GM12878 (cell line): ENCODE results near the gene YWHAH. TPM values are rescaled to one million over a fixed set of nuclear protein-coding genes. Genes with fewer than 3 reads are reported as not detected.

Source experiments
- ATAC-seq: fragments of 200-7000 bp; cut with Tn5 transposase; 3 replicates; pipeline ENCODE4 v1.9.1; 2020; ENCODE audit warnings: mild to moderate bottlenecking, moderate library complexity
- BruUV-seq: library from RNA; stranded (reverse); fragments of 400-500 nt; replicated peaks from 2 replicates; lab custom pipeline; 2021; lab: Mats Ljungman, UMichigan
- CTCF ChIA-PET: fragments of 300-600 bp; sonication (Branson Sonifier 250); formaldehyde crosslinking; extraction: SDS; loops from one replicate; lab custom pipeline; 2021; ENCODE audit warnings: inconsistent platforms; lab: Yijun Ruan, JAX
- POLR2A ChIA-PET: fragments of 350-600 bp; formaldehyde crosslinking; extraction: SDS; loops from one replicate; lab custom pipeline; 2021; ENCODE audit warnings: inconsistent platforms; lab: Charles Lee
- RAD21 ChIA-PET: fragments of 300-600 bp; sonication (Branson Sonifier 250); formaldehyde crosslinking; loops from one replicate; lab custom pipeline; 2023; ENCODE audit warnings: antibody characterized with exemption; ENCODE audit not compliant: unreplicated experiment; lab: Charles Lee
- SMC1A ChIA-PET: fragments of 300-600 bp; sonication (Branson Sonifier 250); formaldehyde crosslinking; loops from one replicate; lab custom pipeline; 2023; ENCODE audit not compliant: unreplicated experiment, uncharacterized antibody; lab: Charles Lee
- DNase-seq: peaks from one replicate; pipeline ENCODE4 v3.0.0-alpha.2; 2011; ENCODE audit warnings: low read depth, low spot score
- FAIRE-seq: peaks from 3 replicates; lab custom pipeline; 2011; peaks lifted over from hg19 to GRCh38; lab: Jason Lieb, UNC
- H2AFZ ChIP-seq: 2 replicates; pipeline ENCODE4 v1.6.0; 2011; ENCODE audit warnings: low read depth, low read length, control low read depth; ENCODE audit not compliant: control insufficient read depth
- H3K27ac ChIP-seq: 2 replicates; pipeline ENCODE4 v1.5.1; 2011; ENCODE audit warnings: control low read depth; ENCODE audit not compliant: control insufficient read depth, insufficient read depth
- H3K27me3 ChIP-seq, 2 experiments: replicated peaks in 1 of 2; 2 replicates each; pipeline versions ENCODE4 v1.6.0 to v1.6.1; 2011; ENCODE audit warnings: low read length in 1 of 2; ENCODE audit not compliant: control insufficient read depth in 2 of 2, insufficient read depth in 2 of 2
- H3K36me3 ChIP-seq, 2 experiments: 2 replicates each; pipeline ENCODE4 v1.5.1; 2011; ENCODE audit warnings: low read length in 1 of 2; ENCODE audit not compliant: control insufficient read depth in 2 of 2, insufficient read depth in 2 of 2
- H3K4me1 ChIP-seq: 2 replicates; pipeline ENCODE4 v1.6.1; 2011; ENCODE audit warnings: mild to moderate bottlenecking, low read length, moderate library complexity, mixed read lengths; ENCODE audit not compliant: control insufficient read depth, insufficient read depth
- H3K4me2 ChIP-seq: 2 replicates; pipeline ENCODE4 v1.6.0; 2011; ENCODE audit warnings: control low read depth; ENCODE audit not compliant: control insufficient read depth, insufficient read depth
- H3K4me3 ChIP-seq: fragments of 200-600 bp; sonication (generic); 2 replicates; pipeline ENCODE4 v1.5.1; 2016
- H3K79me2 ChIP-seq: 2 replicates; pipeline ENCODE4 v1.6.0; 2011; ENCODE audit warnings: low read length; ENCODE audit not compliant: control insufficient read depth, insufficient read depth
- H3K9ac ChIP-seq: 2 replicates; pipeline ENCODE4 v1.8.0; 2011; ENCODE audit warnings: low read length, control low read depth, mixed read lengths; ENCODE audit not compliant: control insufficient read depth, insufficient read depth
- H3K9me3 ChIP-seq: replicated peaks from 3 replicates; pipeline ENCODE4 v1.5.1; 2011; ENCODE audit warnings: mild to moderate bottlenecking, low read length; ENCODE audit not compliant: control insufficient read depth, insufficient read depth
- H4K20me1 ChIP-seq: 2 replicates; pipeline ENCODE4 v1.6.0; 2011; ENCODE audit not compliant: control insufficient read depth, insufficient read depth
- KLF5 ChIP-seq: fragments of 450-650 bp; IDR thresholded peaks from 2 replicates; pipeline ENCODE4 v1.6.1; 2014; ENCODE audit warnings: mild to moderate bottlenecking; ENCODE audit not compliant: partially characterized antibody
- LARP7 ChIP-seq: fragments of 450-650 bp; IDR thresholded peaks from 2 replicates; pipeline ENCODE4 v1.6.1; 2017; ENCODE audit warnings: mild to moderate bottlenecking
- SPI1 ChIP-seq: IDR thresholded peaks from 2 replicates; pipeline ENCODE4 v1.6.1; 2011; ENCODE audit warnings: low read depth, mild to moderate bottlenecking, low read length, moderate library complexity, borderline replicate concordance; ENCODE audit not compliant: insufficient read depth
- ZNF384 ChIP-seq: IDR thresholded peaks from 2 replicates; pipeline ENCODE4 v1.6.1; 2012; ENCODE audit warnings: low read depth, mild to moderate bottlenecking, low read length, improper control_type of control experiment, borderline replicate concordance
- ZSCAN29 ChIP-seq: fragments of 450-650 bp; IDR thresholded peaks from 2 replicates; pipeline ENCODE4 v1.6.1; 2017; ENCODE audit warnings: mild to moderate bottlenecking, moderate library complexity
- WGBS: methylation state at CpG from one replicate; pipeline ENCODE4 v1.1.6; 2016; ENCODE audit warnings: low lambda C conversion rate; ENCODE audit not compliant: insufficient replicate concordance, insufficient coverage; ENCODE audit errors: missing lambda C conversion rate; 5-methylcytosine and 5-hydroxymethylcytosine counted together
- in situ Hi-C: fragments of 300-500 bp; cut with MboI; formaldehyde crosslinking; loops from 9 replicates; pipeline ENCODE4 v1.14.3; 2018; ENCODE audit warnings: mixed read lengths
- intact Hi-C: fragments of 100-400 bp; cut with micrococcal nuclease; formaldehyde crosslinking; loops from one replicate; pipeline ENCODE4 v1.14.2; 2022; ENCODE audit not compliant: unreplicated experiment
- polyA plus RNA-seq, 11 experiments: library from polyadenylated mRNA; depleted of rRNA in 4 of 11; unstranded in 6 of 11; stranded (reverse) in 5 of 11; fragments of >200 nt; fragmentation: Nextera tagmentation in 4 of 11; fragmentation: Illumina TruSeq in 1 of 11; extraction: Ambion mirVana in 4 of 11; extraction: Trizol in 1 of 11; gene quantifications; 1 replicate in 1 of 11; 2 replicates in 10 of 11; pipeline versions ENCODE4 v1.2.1 to v1.2.3, GENCODE V29; 2011 to 2016; ENCODE audit warnings: inconsistent platforms in 2 of 11, missing spikeins in 2 of 11, low read depth in 1 of 11
- total RNA-seq, 4 experiments: library from RNA; depleted of rRNA in 3 of 4; stranded (reverse); fragments of >200 nt in 3 of 4; fragmentation: Illumina TruSeq in 1 of 4; extraction: Trizol in 1 of 4; gene quantifications; 2 replicates each; pipeline versions ENCODE4 v1.2.1 to v1.2.3, GENCODE V29; 2013 to 2021
- TF ChIP-seq, protein P1 (sequence below): fragments of 450-650 bp; formaldehyde crosslinking; IDR thresholded peaks from 2 replicates; pipeline ENCODE4 v1.4.0; 2022; ENCODE audit warnings: mild to moderate bottlenecking, moderate library complexity
- TF ChIP-seq, protein P2 (sequence below): IDR thresholded peaks from 2 replicates; pipeline ENCODE4 v1.6.1; 2011; ENCODE audit warnings: low read depth, low read length, improper control_type of control experiment, borderline replicate concordance
- TF ChIP-seq, protein P3 (sequence below): IDR thresholded peaks from 2 replicates; pipeline ENCODE4 v1.6.1; 2011; ENCODE audit warnings: borderline replicate concordance, low read depth, mild to moderate bottlenecking, moderate library complexity, mixed read lengths, low read length; ENCODE audit not compliant: insufficient read depth; ENCODE audit errors: extremely low read length
- TF ChIP-seq, protein P4 (sequence below): fragments of 450-650 bp; IDR thresholded peaks from 2 replicates; pipeline ENCODE4 v1.6.1; 2017; ENCODE audit warnings: mild to moderate bottlenecking, low read depth, inconsistent platforms; ENCODE audit not compliant: poor library complexity, severe bottlenecking

YWHAH gene
- total and polyA plus RNA-seq, 10 of the 15 experiments (the other 5 are each of a cell fraction or from before 2014, with no cell fraction given) = 34.2 to 197 (median 115) TPM

DNA sequence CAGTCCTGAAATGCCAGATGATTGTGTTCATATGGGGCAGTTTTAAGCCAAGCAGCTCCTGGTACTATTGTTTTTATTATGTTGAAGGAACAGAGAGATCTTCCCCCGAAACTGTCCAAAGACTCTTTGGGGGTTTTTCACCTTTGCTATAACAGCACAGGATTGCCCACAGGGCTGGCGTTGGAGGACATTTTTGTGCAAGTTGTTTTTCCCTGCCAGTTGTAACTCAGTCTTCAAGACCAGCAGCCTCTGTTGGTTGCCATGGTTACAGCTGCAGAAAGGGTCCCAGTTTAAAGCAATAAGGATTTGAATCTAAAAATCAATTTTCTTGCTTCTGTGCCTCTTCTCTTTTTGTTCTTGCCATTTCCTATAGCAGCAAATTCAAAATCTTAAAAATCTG lies 45.4 kb upstream of the YWHAH start:
- no TSS peak for BruUV-seq
- in situ Hi-C loops = no loop called here
- no peak for FAIRE-seq
- H3K36me3 ChIP-seq = peaks cover 1 to 12% of the 10 kb centered on the region in 2 experiments
- no peak for ATAC-seq
- SMC1A ChIA-PET = interaction anchor here (0.6 kb wide), 1 partner anchor 103 kb away, joined by 3 read pairs; no protein-coding TSS in a partner anchor
- 96% methylated on average over 2 of the region's 2 CpGs for WGBS
- no peaks in the 10 kb centered on the region for H3K79me2 ChIP-seq
- no peaks in the 10 kb centered on the region for H3K4me1 ChIP-seq
- no peaks in the 10 kb centered on the region for H3K27me3 ChIP-seq
- H3K4me2 ChIP-seq = no peak overlapping the region
- no peaks in the 10 kb centered on the region for H3K9me3 ChIP-seq
- no peak overlapping the region for H3K9ac ChIP-seq
- no peaks in the 10 kb centered on the region for H4K20me1 ChIP-seq
- intact Hi-C loops = no loop called here
- H2AFZ ChIP-seq = no peak overlapping the region
- CTCF ChIA-PET = no interaction called here
- no peak overlapping the region for H3K4me3 ChIP-seq
- H3K27ac ChIP-seq = no peak overlapping the region
- RAD21 ChIA-PET = no interaction called here
- DNase-seq = no peak
- POLR2A ChIA-PET = no interaction called here
- TF ChIP-seq, protein P1, sequence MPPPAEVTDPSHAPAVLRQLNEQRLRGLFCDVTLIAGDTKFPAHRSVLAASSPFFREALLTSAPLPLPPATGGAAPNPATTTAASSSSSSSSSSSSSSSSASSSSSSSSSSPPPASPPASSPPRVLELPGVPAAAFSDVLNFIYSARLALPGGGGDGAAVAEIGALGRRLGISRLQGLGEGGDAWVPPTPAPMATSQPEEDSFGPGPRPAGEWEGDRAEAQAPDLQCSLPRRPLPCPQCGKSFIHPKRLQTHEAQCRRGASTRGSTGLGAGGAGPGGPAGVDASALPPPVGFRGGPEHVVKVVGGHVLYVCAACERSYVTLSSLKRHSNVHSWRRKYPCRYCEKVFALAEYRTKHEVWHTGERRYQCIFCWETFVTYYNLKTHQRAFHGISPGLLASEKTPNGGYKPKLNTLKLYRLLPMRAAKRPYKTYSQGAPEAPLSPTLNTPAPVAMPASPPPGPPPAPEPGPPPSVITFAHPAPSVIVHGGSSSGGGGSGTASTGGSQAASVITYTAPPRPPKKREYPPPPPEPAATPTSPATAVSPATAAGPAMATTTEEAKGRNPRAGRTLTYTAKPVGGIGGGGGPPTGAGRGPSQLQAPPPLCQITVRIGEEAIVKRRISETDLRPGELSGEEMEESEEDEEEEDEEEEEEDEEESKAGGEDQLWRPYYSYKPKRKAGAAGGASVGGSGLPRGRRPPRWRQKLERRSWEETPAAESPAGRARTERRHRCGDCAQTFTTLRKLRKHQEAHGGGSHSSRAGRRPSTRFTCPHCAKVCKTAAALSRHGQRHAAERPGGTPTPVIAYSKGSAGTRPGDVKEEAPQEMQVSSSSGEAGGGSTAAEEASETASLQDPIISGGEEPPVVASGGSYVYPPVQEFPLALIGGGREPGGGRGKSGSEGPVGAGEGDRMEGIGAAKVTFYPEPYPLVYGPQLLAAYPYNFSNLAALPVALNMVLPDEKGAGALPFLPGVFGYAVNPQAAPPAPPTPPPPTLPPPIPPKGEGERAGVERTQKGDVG (CRISPR knock-in tag) = no peak
- TF ChIP-seq SPI1 (no peak), ZNF384 (no peak), ZSCAN29 (no peak), LARP7 (no peak), KLF5 (no peak)
- TF ChIP-seq, protein P2, sequence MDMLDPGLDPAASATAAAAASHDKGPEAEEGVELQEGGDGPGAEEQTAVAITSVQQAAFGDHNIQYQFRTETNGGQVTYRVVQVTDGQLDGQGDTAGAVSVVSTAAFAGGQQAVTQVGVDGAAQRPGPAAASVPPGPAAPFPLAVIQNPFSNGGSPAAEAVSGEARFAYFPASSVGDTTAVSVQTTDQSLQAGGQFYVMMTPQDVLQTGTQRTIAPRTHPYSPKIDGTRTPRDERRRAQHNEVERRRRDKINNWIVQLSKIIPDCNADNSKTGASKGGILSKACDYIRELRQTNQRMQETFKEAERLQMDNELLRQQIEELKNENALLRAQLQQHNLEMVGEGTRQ = no peak
- TF ChIP-seq, protein P3, sequence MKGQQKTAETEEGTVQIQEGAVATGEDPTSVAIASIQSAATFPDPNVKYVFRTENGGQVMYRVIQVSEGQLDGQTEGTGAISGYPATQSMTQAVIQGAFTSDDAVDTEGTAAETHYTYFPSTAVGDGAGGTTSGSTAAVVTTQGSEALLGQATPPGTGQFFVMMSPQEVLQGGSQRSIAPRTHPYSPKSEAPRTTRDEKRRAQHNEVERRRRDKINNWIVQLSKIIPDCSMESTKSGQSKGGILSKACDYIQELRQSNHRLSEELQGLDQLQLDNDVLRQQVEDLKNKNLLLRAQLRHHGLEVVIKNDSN = no peak
- TF ChIP-seq, protein P4, sequence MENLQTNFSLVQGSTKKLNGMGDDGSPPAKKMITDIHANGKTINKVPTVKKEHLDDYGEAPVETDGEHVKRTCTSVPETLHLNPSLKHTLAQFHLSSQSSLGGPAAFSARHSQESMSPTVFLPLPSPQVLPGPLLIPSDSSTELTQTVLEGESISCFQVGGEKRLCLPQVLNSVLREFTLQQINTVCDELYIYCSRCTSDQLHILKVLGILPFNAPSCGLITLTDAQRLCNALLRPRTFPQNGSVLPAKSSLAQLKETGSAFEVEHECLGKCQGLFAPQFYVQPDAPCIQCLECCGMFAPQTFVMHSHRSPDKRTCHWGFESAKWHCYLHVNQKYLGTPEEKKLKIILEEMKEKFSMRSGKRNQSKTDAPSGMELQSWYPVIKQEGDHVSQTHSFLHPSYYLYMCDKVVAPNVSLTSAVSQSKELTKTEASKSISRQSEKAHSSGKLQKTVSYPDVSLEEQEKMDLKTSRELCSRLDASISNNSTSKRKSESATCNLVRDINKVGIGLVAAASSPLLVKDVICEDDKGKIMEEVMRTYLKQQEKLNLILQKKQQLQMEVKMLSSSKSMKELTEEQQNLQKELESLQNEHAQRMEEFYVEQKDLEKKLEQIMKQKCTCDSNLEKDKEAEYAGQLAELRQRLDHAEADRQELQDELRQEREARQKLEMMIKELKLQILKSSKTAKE = no peak
